HG03442 (cell line): ENCODE results near the gene TEX2.

Source experiments
- ATAC-seq: cut with Tn5 transposase; IDR thresholded peaks from one replicate; pipeline ENCODE4 v1.9.1; 2021; ENCODE audit warnings: mild to moderate bottlenecking, moderate library complexity; ENCODE audit not compliant: unreplicated experiment

TEX2 gene

DNA sequence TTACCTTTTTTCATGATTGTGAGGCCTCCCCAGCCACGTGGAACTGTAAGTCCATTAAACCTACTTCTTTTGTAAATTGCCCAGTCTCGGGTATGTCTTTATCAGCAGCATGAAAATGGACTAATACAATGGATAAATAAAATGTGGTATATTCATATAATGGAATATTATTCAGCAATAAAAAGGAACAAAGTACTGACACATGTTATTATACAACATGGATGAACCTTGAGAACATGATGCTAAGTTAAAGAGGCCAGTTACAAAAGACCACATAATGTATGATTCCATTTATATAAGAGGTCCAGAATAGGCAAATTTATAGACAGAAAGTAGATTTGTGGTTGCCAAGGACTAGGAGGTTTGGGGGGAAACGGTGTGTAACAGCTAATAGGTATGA lies 138.5 kb downstream of the TEX2 start:
- no peak for ATAC-seq

DNA sequence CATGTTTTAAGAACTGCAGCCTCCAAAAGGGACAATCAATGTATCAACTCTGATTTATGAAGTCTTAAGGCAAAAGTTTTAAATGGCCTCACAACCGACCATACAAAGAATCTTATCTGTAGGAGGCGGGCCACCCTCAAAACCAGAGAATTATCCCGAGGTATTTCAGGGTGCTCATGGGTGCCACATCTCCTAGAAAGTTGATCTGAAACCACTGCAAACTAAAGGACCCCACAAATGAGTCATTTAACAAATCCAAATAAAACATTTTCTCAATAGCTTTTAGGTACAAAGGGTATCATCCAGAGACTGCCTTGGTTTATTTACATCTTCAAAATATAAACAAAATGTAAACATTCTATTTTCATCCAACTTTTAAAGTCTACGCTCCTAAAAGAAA lies 139.9 kb downstream of the TEX2 start:
- no peak for ATAC-seq

DNA sequence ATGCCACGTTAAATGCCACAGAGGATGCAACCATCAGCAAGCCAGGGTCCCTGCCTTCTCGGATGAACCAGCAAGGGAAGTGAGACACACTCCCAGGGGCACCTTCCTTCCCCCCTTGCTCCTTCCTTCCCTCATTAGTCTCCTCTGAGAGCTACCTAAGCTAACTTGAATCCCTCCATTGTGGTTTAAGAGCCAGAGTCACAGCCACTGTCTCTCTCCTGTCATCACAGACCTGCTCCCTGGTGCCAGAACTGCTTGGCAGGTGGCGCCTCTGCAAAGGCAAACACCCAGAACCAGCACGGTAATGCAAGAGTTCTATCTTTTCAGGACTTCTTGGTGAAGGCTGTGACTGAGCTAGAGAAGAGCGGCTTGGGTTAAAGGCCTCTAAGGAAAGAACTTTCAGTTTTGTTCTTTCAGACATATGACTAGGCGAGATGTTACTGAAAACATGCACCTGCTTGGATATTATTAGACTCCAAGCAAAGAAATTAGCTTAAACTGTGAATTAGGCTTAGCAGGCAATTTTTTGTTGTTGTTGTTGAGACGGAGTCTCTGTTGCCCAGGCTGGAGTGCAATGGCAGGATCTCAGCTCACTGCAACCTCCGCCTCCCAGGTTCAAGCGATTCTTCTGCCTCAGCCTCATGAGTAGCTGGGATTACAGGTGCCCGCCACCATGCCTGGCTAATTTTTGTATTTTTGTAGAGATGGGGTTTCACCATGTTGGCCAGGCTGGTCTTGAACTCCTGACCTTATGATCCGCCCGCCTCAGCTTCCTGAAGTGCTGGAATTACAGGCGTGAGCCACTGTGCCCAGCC lies 141.9 kb downstream of the TEX2 start:
- peak; percentile 86 for ATAC-seq

DNA sequence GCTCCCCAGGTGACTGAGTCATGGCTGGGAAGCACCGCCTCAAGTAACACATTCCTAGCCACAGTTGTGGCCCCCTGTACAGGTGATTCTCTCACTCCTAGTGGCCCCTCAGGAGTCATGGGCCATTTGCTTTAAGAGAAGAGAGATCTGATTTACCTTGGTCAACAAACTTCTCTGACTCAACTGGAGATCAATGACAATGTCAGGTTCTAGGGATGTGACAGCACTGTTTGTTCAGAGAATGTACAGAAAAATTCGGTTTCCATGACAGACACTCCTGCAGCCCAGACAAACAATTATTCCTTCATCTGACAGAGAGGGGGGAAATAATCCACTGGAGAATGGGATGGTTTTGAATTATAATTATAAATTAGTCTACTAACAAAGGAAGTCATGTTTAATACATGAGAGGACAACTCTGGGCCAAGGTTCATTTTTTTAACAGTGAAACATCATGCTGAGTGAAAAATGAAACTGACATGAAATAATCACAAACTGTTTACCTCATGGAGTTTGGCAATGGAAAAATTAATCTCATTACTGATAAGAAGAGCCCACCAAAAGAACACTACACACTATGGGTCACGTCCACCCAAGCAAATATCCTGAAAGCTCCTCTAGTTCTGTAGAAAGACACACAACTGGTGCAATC lies 142.8 kb downstream of the TEX2 start:
- no peak for ATAC-seq

DNA sequence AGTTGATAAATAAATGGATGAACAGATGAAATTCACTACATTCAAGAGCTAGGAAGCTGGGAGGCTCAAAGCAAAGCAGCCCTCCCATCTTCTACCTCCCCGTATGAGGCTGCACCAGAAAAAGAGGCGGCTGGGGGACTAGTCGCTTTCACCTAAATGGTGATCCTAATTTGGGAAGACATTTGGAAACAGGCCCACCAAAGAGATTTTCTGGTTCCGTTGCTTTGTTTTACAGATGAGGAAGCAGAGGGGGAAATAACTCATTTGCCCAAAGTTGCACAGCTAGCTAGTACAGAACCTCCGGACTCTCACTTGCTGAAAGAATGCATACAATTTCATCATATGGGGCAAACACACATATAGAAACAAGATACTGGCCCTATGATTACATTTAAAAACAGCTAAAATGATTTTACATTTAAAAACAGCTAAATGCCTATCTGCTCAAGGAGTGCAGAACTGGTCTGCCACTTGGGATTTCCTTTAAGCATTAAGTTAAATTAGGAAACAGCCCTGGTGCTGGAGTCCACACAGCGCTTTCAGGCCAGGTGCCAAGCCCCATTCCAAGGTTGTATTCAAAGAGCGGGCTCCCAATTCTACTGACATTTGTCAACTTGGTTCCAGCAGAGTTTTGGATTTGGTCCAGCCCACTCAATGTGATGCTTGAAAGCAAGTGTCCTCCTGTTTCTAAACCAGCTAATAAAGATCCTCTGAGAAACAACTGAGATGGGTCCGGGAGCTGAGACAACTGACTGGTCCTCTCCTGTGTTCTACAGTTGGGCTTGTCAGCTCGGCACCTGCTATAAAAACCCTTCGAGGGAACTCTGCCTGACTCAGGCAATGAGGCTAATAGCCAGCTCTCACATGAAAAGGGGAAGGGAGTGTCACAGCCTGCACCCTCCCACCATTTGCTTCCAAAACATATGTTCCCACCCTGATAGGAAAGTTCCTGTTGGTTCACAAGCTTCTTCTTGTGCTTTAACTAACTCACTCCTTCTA lies 144.8 kb downstream of the TEX2 start:
- no peak for ATAC-seq

DNA sequence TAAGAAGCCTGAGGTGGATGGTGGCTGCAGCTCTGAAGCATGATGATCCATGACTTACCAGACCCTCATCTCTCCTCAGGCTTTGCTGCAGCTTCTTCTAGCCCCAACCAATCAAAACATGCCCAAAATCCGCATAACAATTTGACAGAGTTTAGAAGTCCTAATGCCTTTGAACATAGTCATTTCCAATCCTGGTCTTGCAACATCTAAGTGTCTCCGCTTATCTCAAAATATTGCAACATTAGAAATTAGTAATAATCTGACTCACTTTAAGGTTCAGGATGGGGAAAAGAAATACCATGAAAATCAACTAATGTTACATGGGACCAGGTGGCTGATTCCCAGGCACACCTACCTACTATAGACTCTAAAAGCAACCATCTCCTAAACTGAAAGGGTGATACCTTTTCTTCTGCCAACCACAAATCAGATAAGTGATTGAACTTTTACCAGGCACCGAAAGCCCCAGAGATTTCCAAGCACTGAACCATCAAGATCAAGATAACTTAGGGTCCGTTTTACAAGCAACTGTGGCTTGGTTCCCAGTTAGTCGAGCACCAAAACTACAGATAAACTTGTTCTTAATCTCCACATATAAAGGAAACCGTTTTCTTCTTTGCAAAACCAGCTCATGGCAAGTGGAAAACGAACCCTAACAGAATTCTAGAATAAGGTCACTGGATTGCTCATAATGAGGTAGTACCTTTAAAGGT lies 147.1 kb downstream of the TEX2 start:
- ATAC-seq, result no peak

DNA sequence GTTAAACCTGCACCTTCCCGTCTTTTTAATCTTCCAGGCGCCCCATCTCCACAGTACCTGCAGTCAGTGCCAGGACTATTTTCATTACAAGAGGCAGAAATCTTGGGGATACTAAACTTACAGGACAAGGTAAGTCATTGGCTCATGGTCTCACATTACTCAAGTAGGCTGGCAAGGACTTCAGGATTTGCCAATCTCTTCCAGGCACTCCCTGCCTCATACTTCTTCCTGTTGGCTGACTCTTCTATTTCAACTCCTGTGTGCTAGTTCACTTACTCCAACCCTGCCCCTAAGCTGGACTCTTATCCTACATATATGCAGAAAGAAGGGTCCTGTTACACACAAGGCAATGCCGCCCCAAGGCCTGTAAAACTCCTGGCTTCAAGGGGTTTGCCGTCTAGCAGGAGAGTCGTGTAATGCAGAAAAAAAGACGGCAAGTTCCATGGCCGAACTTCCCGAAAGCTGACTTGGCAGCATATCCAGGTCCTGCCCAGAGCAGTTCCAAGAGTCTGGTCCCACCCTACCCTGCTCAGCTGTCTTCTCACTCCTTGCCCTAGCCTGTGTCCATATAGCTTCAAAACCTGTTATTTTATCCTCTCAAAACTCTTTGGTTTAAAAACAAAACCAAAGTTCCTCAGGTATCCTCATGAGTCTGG lies 147.9 kb downstream of the TEX2 start:
- no peak for ATAC-seq

DNA sequence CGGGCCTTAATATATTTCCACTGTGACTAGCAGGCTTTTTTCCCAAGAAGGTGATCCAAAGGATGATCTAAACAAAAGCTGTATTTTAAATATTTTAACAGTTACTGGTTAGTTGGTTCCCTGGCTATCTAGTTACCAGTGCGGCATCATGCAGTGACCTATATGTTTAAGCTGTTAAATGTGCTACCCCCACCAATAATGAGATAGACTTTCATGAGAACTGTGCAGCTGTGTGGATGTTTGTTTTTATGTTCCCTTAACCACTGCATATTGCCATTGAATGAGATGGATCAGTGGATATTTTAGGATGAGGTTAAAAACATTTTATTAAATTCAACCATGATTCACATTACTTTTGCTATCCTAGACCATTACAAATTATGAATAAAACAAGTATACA lies 150.1 kb downstream of the TEX2 start:
- ATAC-seq, result no peak

DNA sequence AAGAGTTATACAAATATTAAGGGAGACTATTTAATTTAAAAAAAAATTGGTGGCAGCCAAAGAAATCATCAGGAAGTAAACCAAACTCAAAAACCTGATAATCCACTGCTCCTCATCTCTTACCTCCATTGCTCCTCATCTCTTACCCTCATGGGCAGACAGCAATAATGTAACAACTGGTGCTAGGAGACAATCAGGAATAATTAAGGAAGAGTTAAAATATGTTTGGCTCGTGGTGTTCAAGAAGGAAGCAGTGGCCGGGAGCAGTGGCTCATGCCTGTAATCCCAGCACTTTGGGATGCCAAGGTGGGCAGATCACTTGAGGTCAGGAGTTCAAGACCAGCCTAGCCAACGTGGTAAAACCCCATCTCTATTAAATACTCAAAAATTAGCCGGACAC lies 151.2 kb downstream of the TEX2 start:
- no peak for ATAC-seq

DNA sequence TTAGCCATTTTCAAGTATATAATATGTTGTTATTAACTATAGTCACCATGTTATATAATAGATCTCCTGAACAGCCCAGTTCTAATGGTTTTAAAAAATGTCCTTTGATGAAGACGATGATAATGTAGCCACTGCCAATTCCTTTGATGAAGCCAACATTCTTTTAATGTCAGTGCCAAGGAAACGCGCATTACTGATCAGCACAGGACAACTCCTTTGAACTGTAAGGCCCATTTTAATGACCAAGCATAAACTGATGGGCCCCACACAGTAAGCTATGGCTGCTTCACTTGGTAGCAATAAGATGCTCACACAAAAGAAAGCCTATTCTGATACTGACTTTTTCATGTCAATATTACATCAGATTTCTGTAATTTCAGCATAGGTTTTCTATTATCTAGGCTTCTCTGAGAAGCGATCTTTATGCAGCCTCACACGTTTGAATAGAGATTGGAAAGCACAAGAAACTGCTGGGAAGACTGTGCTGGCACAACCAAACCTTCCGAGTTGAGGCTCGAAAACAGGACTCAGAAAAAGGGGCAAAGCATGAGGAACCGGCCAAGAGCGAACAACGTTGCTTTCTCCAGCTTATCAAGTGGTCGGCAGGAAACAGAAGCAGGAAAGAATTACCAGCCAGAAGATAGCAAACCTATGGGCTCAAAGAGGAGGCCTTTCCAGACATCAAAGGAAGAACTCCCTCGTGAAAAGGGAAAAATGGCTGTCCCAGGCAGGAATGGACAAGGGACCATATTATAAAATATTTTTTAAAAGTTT lies 152.5 kb downstream of the TEX2 start:
- ATAC-seq, result no peak

DNA sequence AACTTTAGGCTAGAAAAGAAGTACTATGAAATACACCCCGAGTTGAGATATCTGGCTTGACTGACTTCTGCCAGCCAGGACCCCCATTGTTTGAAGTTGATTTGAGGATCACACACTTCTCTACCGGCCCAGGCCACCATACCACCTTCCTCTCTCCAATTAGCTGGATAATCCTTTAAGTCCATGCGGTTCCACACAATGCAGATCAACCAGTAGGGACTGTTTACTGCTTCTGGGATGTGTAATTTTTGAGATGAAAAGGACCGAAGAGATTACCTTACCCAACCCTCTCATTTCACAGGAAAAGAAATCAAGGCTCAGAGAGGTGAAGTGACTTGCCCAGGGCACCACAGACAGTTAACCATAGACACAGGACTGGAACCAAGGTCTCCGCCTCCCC lies 153.7 kb downstream of the TEX2 start:
- no peak for ATAC-seq

DNA sequence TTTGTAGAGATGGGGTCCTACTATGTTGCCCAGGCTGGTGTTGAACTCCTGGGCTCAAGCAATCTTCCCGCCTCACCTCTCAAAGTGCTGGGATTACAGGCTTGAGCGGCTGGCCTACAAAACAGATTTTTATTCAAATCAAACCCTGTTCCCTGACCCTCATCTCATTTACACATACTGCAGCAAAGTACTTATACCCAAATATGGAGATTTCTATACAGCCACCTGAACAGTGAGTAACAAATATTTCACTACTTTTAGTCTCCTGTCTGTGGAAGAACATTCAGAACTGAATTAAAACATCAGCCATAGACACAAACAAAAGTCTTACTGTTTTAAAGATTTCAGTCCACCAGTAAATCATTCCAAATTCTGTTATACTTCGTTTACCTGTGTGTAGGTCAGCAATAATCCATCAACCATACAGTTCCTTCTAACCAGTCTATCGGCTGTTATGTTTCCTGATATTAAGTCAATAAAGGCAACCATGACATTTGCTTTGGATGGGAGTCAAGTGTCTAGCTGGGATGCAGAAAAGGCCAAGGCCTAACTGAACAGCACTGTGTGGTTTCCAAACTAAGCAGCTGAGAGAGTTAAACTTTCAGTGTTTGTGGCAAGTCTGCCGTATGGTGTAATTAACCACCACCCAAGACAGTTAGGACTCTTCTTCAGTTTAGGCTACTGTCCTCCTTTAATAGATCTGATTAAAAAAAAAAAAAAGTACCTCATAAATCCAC lies 155.4 kb downstream of the TEX2 start:
- no peak for ATAC-seq

DNA sequence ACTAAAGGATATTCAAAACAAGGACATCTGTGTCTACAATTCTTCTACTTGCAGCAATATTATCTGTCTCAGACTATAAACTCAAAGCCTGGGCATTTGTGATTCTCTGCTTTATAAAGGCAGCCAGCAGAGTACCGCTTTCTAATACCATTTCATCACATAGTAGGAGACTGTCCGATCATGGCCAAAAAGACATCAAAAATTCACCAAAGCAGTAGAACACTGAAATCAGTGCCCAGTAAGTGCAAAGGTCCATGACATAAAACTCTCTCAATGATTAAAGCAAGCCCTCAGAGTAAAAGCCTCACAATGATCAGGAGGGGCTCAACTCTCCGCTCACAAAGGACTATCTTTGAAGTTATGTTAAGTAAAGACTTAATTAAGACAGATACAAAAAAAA lies 156.1 kb downstream of the TEX2 start:
- no peak for ATAC-seq

DNA sequence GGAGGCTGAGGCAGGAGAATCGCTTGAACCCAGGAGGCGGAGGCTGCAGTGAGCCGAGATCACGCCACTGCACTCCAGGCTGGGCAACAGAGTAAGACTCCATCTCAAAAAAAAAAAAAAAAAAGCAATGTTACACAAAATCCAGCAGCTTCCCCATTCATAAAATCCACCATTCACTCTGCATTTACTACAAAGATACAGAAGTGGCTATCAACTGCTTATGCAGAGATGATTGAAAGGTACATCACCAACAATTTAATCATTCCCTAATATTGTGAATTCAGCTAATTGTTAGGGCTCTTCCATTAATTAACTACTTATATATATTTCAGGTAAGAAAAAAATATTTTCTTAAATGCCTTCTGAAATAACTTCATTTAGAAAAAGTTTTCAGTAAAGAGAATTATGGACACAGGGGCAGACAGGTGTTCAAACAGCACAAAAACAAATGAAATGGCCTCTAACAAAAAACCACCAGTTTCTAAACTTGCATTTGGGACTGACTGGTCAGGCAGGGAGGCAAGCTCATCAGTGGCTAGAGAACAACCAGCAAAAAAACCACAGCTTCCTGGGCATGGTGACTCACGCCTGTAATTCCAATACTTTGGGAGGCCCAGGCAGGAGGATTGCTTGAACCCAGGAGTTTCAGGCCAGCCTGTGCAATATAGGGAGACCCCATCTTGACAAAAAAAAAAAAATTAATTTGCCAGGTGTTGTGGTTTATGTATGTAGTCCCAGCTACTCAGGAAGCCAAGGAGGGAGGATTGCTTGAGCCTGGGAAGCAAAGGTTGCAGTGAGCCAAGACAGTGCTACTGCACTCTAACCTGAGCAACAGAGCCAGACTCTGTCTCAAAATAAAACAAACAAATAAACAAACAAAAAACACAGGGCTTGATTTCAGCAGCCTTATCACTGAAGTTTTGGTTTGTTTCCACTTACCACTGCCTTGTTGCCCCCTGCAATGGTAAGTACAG lies 159.4 kb downstream of the TEX2 start:
- no peak for ATAC-seq

DNA sequence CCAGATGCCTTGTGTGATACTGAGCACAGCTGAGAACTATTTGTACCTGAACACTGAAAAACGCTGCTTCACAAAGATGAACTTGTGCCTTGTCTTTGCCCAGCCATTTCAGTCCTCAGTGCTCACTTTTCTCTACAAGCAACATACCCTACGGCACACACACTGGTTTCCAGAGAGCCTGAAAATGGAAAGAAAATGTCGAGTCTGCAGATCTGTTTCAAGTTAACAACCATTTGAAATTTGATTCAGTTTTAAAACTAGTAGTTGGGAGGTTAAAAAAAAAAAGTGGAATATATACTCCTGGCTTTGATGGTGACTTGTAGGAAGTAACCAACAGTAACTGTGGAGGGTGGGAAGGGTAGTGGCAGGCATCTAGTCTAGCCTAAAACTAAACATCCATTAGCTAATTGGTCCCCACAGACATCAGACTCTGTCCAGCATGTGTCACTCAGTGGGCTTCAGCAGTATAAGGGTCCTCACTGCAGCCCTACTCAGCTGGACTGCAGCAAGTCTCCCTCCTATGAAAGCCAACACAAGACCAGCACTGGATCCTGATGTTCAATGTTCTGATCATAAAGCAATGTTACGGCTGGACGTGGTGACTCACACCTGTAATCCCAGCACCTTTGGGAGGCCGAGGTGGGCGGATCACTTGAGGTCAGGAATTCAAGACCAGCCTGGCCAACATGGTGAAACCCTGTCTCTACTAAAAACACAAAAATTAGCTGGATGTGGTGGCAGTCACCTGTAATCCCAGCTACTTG lies 160.3 kb downstream of the TEX2 start:
- ATAC-seq, result no peak

DNA sequence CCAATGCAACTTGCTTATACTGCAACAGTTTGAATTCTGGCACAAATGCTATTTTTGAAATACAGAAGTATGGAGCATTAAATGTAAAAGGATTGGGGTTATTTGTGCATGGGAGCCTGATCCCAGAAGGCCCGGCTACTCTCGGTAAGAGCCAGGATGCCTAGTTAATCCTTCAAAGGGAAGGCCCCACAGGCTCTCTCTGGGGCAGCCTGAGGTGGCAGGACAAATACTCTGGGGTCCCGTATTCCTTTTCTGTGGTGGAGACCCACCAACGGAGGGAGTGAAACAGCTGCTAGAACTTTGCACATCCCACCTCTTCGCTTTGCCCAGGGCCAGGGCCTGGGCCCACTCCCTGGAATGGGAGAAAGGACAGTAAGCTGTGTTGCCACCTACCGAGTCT lies 163.5 kb downstream of the TEX2 start:
- no peak for ATAC-seq
